Neural progenitor cell (in vitro differentiated cells): ENCODE measurements around the gene PLCB1. TPM values are rescaled to one million over a fixed set of nuclear protein-coding genes. Genes with fewer than 3 reads are reported as not detected.

ENCODE experiments used
- DNase-seq: peaks from one replicate; pipeline ENCODE4 v3.0.0-alpha.2; 2016; ENCODE audit warnings: low spot score
- H2AFZ ChIP-seq: fragments of 200-600 bp; sonication (generic); replicated peaks from 2 replicates; pipeline ENCODE4 v1.6.1; 2016; ENCODE audit warnings: antibody characterized with exemption
- H3F3A ChIP-seq: fragments of 200-600 bp; sonication (generic); 2 replicates; pipeline ENCODE4 v1.6.1; 2016; ENCODE audit warnings: antibody characterized with exemption, low read depth
- H3K27ac ChIP-seq: fragments of 200-600 bp; sonication (generic); 2 replicates; pipeline ENCODE4 v1.5.1; 2016; ENCODE audit warnings: mild to moderate bottlenecking
- H3K27me3 ChIP-seq: fragments of 200-600 bp; sonication (generic); 2 replicates; pipeline ENCODE4 v1.6.1; 2016; ENCODE audit warnings: mild to moderate bottlenecking, moderate library complexity
- H3K36me3 ChIP-seq: fragments of 200-600 bp; sonication (generic); 2 replicates; pipeline ENCODE4 v1.5.1; 2016
- H3K4me1 ChIP-seq: fragments of 200-600 bp; sonication (generic); 2 replicates; pipeline ENCODE4 v1.6.1; 2016; ENCODE audit warnings: mixed run types
- H3K4me2 ChIP-seq: fragments of 200-600 bp; sonication (generic); 2 replicates; pipeline ENCODE4 v1.6.1; 2016
- H3K4me3 ChIP-seq: fragments of 200-600 bp; sonication (generic); 2 replicates; pipeline ENCODE4 v1.5.1; 2016
- H3K79me2 ChIP-seq: fragments of 200-600 bp; sonication (generic); 2 replicates; pipeline ENCODE4 v1.6.1; 2016; ENCODE audit warnings: low read depth
- H3K9ac ChIP-seq: fragments of 200-600 bp; sonication (generic); 2 replicates; pipeline ENCODE4 v1.6.1; 2016
- H3K9me3 ChIP-seq: fragments of 200-600 bp; sonication (generic); 2 replicates; pipeline ENCODE4 v1.5.1; 2016; ENCODE audit warnings: low read depth
- H4K20me1 ChIP-seq: fragments of 200-600 bp; sonication (generic); 2 replicates; pipeline ENCODE4 v1.6.1; 2016; ENCODE audit warnings: low read depth
- H3K27ac Mint-ChIP-seq: 3 replicates; pipeline ENCODE4 v1.8.0; 2021; ENCODE audit warnings: mixed read lengths
- H3K27me3 Mint-ChIP-seq: 2 replicates; pipeline ENCODE4 v1.8.0; 2022; ENCODE audit warnings: low read depth, mild to moderate bottlenecking, inconsistent platforms, moderate library complexity, mixed read lengths; ENCODE audit not compliant: insufficient read depth
- H3K36me3 Mint-ChIP-seq: 3 replicates; pipeline ENCODE4 v1.8.0; 2021; ENCODE audit warnings: mixed read lengths
- H3K4me1 Mint-ChIP-seq: 3 replicates; pipeline ENCODE4 v1.8.0; 2021; ENCODE audit warnings: mixed read lengths
- H3K4me3 Mint-ChIP-seq: 3 replicates; pipeline ENCODE4 v1.8.0; 2021; ENCODE audit warnings: mild to moderate bottlenecking, moderate library complexity, mixed read lengths
- H3K9me3 Mint-ChIP-seq: 3 replicates; pipeline ENCODE4 v1.8.0; 2020; ENCODE audit warnings: mixed read lengths
- EZH2 ChIP-seq: fragments of 200-600 bp; sonication (generic); IDR thresholded peaks from 2 replicates; pipeline ENCODE4 v1.6.1; 2017; ENCODE audit warnings: antibody characterized with exemption, mild to moderate bottlenecking, moderate library complexity
- EZH2phosphoT487 ChIP-seq: fragments of 200-600 bp; sonication (generic); IDR thresholded peaks from 2 replicates; pipeline ENCODE4 v1.6.1; 2017; ENCODE audit warnings: antibody characterized with exemption
- total RNA-seq: library from RNA; depleted of rRNA; stranded (reverse); fragments of >200 nt; gene quantifications from 2 replicates; pipeline ENCODE4 v1.2.3, GENCODE V29; 2015; ENCODE audit warnings: low replicate concordance
- TF ChIP-seq, protein P1 (sequence below): fragments of 200-600 bp; sonication (generic); IDR thresholded peaks from 2 replicates; pipeline ENCODE4 v1.5.1; 2017; ENCODE audit warnings: antibody characterized with exemption, mild to moderate bottlenecking

Gene PLCB1
- total RNA-seq, 1 donor from 2014 or later, result 30.2 TPM

GRCh38 chr20:8865636-8866035 is 733.6 kb downstream of the PLCB1 start:
- H4K20me1 ChIP-seq, result no peaks in the 10 kb centered on the region
- no peak overlapping the region for H2AFZ ChIP-seq
- H3K4me3 ChIP-seq, result no peak overlapping the region
- H3K36me3 Mint-ChIP-seq, result no peaks in the 10 kb centered on the region
- H3K36me3 ChIP-seq, result no peaks in the 10 kb centered on the region
- H3K4me3 Mint-ChIP-seq, result no peak overlapping the region
- no peak for DNase-seq
- H3K27me3 ChIP-seq, result no peaks in the 10 kb centered on the region
- H3K4me2 ChIP-seq, result no peak overlapping the region
- no peak overlapping the region for H3K27ac Mint-ChIP-seq
- no peak overlapping the region for H3K9ac ChIP-seq
- no peak for TF ChIP-seq EZH2phosphoT487
- TF ChIP-seq, protein P1, sequence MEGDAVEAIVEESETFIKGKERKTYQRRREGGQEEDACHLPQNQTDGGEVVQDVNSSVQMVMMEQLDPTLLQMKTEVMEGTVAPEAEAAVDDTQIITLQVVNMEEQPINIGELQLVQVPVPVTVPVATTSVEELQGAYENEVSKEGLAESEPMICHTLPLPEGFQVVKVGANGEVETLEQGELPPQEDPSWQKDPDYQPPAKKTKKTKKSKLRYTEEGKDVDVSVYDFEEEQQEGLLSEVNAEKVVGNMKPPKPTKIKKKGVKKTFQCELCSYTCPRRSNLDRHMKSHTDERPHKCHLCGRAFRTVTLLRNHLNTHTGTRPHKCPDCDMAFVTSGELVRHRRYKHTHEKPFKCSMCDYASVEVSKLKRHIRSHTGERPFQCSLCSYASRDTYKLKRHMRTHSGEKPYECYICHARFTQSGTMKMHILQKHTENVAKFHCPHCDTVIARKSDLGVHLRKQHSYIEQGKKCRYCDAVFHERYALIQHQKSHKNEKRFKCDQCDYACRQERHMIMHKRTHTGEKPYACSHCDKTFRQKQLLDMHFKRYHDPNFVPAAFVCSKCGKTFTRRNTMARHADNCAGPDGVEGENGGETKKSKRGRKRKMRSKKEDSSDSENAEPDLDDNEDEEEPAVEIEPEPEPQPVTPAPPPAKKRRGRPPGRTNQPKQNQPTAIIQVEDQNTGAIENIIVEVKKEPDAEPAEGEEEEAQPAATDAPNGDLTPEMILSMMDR, result no peak
- no peak for TF ChIP-seq EZH2
- no peaks in the 10 kb centered on the region for H3K9me3 ChIP-seq
- no peaks in the 10 kb centered on the region for H3K9me3 Mint-ChIP-seq
- no peaks in the 10 kb centered on the region for H3F3A ChIP-seq
- no peak overlapping the region for H3K27ac ChIP-seq
- peaks cover 15% of the 10 kb centered on the region for H3K4me1 Mint-ChIP-seq
- H3K4me1 ChIP-seq, result peaks cover 13% of the 10 kb centered on the region
- no peaks in the 10 kb centered on the region for H3K79me2 ChIP-seq
- H3K27me3 Mint-ChIP-seq, result peaks cover 3% of the 10 kb centered on the region

DNA sequence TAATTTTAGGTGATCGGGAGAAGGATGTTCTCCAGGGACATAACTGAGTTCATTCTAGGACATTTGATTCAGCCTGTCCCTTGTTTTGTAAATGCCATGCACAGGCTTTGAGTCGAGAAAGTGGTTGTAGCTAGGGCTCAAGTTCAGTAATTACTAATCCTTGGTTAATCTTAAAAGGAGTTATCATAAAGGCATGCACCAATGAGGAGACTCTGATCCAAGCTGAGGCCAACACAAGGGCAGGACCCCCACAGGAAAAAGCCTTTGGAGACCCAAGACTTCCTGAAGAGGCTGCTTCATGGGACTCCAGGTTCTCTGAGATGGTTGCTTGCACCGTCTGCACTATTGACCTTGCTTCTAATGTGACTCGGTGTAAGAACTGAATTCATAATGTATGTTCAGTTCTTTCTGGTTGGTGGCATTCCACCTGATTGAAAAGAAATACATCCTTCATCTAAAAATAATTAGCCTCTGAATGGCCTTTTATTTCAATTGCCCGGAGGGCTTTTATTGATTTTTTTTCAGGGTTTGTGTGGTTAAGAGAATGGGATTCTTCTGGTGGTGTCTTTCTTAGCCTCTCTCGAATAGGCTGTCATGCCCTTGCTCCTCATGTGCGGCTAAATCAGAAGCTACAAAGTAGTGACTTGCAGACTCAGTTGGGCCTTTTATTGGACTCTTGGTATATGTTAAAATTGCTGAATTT is 735.1 kb downstream of the PLCB1 start:
- no peak overlapping the region for H3K4me3 ChIP-seq
- Mint-ChIP-seq H3K4me3 (no peak overlapping the region), H3K4me1 (peaks cover 17% of the 10 kb centered on the region), H3K9me3 (no peaks in the 10 kb centered on the region), H3K27ac (no peak overlapping the region), H3K36me3 (no peaks in the 10 kb centered on the region), H3K27me3 (peaks cover 3% of the 10 kb centered on the region)
- no peak overlapping the region for H3K9ac ChIP-seq
- no peak overlapping the region for H3K4me2 ChIP-seq
- TF ChIP-seq, protein P1, result no peak
- TF ChIP-seq EZH2 (no peak), EZH2phosphoT487 (no peak)
- H3K79me2 ChIP-seq, result no peaks in the 10 kb centered on the region
- no peak overlapping the region for H3K27ac ChIP-seq
- no peaks in the 10 kb centered on the region for H3K27me3 ChIP-seq
- H3K36me3 ChIP-seq, result no peaks in the 10 kb centered on the region
- H3K9me3 ChIP-seq, result no peaks in the 10 kb centered on the region
- no peaks in the 10 kb centered on the region for H3F3A ChIP-seq
- no peak overlapping the region for H2AFZ ChIP-seq
- peaks cover 13% of the 10 kb centered on the region for H3K4me1 ChIP-seq
- no peak for DNase-seq
- H4K20me1 ChIP-seq, result no peaks in the 10 kb centered on the region

DNA sequence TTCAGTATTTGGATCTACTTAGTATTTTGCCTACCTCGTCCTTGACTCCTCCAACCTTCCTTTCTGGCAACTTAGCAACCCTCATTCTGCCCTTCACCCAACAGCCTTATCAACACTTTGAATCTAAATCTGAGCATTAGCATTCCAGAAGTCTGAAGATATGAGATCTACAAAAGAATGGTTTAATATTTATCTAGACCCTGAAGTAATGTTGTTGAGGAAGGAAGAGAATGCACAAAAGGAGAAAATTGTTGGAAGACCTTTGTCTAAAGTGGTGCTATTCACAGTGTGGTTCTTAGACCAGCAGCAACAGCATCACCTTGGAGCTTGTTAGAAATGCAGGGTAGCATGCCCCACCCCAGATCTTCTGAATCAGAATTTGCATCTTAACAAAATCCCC is 738.6 kb downstream of the PLCB1 start:
- H3K27me3 ChIP-seq, result no peaks in the 10 kb centered on the region
- no peak overlapping the region for H3K9ac ChIP-seq
- no peaks in the 10 kb centered on the region for H3K36me3 ChIP-seq
- no peaks in the 10 kb centered on the region for H3K36me3 Mint-ChIP-seq
- no peak overlapping the region for H3K27ac ChIP-seq
- H4K20me1 ChIP-seq, result no peaks in the 10 kb centered on the region
- no peak overlapping the region for H3K4me2 ChIP-seq
- H3F3A ChIP-seq, result no peaks in the 10 kb centered on the region
- peaks cover 23% of the 10 kb centered on the region for H3K4me1 Mint-ChIP-seq
- no peak overlapping the region for H3K4me3 ChIP-seq
- no peak overlapping the region for H2AFZ ChIP-seq
- H3K79me2 ChIP-seq, result no peaks in the 10 kb centered on the region
- H3K4me1 ChIP-seq, result no peaks in the 10 kb centered on the region
- no peaks in the 10 kb centered on the region for H3K9me3 Mint-ChIP-seq
- H3K27me3 Mint-ChIP-seq, result peaks cover 3% of the 10 kb centered on the region
- H3K4me3 Mint-ChIP-seq, result no peak overlapping the region
- TF ChIP-seq EZH2 (no peak), EZH2phosphoT487 (no peak)
- TF ChIP-seq, protein P1, result no peak
- H3K9me3 ChIP-seq, result no peaks in the 10 kb centered on the region
- H3K27ac Mint-ChIP-seq, result no peak overlapping the region
- DNase-seq, result no peak
